NCI-H1417 (cell line): ENCODE measurements around the gene NR2C2AP.

Experiments
- DNase-seq, 3 experiments: peaks; one replicate each; lab custom pipeline; 2025; lab: John Stamatoyannopoulos, UW

The NR2C2AP gene

GRCh38 chr19:19214892-19215291 is 11.7 kb upstream of the NR2C2AP start:
- no peak for DNase-seq

- DNase-seq, result peak in 1 of 3 experiments; percentile 7
These were observed 10.9 kb upstream of the NR2C2AP start for GRCh38 chr19:19214159-19214490.

- DNase-seq, result no peak
These were observed 10.4 kb upstream of the NR2C2AP start for GRCh38 chr19:19213426-19214158.

GRCh38 chr19:19212916-19213315 is 9.7 kb upstream of the NR2C2AP start:
- DNase-seq, result no peak

DNA sequence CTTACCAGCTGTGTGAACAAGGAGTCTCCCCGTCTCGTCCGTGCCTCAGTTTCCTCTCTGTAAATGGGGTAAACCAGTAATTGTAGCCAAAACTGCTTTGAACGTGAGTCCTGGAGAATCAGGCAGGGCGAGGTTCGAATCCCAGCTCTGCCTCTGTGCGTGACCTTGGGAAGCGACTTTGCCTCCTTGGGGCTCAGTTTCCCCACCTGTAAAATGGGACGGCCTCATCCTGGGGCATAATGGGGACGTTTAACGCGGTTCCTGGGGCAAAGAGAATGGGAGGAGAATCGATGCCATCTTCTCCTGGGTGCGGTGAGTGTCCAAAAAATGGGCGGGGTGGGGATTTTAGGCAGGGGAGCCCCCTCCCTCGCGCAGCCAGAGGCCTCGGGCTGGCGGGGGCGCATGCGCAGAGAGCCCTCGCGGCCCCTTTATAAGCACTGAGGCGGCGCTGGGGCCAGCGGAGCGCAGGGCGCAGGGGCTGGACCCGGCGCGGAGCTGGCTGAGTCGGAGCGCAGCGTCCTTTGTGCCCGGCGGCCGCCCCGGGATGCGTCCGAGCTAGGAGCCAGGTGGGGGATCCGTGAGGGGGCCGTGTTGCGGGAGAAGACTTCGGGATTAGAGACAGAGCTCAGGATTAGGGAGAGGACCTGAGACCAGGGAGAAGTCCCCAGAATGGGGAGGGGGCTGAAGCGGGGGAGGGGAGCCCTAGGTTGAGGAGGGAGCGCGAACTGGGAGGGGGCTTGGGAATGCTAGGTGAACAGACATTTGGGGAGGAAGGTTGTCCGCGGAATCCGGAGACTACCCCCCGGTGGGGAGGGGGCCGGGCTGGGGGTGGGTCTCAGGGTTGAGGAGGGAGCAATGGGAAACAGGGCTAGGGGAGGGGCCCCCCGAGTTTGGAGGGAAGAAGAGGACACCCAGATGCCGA is 8.5 kb upstream of the NR2C2AP start, which contains the start of gene NCAN:
Gene NCAN, plus strand, starts transcription at position 460 of the 922 bp plus-strand sequence. CDS start 4,996 bp downstream, outside the sequence.
- peak; percentile 21 to 76 (median 58) for DNase-seq

GRCh38 chr19:19209372-19209771 is 6.2 kb upstream of the NR2C2AP start:
- DNase-seq, result peak in 2 of 3 experiments; percentile 23 to 71

GRCh38 chr19:19207637-19208572 is 4.7 kb upstream of the NR2C2AP start:
- no peak for DNase-seq

DNA sequence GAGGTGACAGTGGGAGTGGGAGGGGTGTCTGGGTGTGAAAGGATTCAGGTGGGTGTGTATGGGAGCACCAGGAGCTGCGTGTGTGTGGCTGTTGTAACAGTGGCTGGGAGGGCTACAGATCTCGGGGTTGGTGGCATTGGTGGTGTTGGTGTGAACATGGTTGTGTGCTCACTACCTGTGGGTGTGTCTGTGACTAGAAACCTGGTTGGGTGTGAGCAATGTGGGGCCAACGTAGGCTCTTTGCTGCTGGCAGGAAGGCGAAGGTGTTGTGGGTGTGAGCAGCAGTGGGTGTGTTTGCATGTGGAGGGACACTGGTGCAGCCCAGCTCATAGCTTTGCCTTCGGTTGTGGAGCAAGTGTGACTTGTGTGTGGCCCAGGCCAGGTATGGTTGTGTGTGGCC is 3.7 kb upstream of the NR2C2AP start:
- no peak for DNase-seq

DNA sequence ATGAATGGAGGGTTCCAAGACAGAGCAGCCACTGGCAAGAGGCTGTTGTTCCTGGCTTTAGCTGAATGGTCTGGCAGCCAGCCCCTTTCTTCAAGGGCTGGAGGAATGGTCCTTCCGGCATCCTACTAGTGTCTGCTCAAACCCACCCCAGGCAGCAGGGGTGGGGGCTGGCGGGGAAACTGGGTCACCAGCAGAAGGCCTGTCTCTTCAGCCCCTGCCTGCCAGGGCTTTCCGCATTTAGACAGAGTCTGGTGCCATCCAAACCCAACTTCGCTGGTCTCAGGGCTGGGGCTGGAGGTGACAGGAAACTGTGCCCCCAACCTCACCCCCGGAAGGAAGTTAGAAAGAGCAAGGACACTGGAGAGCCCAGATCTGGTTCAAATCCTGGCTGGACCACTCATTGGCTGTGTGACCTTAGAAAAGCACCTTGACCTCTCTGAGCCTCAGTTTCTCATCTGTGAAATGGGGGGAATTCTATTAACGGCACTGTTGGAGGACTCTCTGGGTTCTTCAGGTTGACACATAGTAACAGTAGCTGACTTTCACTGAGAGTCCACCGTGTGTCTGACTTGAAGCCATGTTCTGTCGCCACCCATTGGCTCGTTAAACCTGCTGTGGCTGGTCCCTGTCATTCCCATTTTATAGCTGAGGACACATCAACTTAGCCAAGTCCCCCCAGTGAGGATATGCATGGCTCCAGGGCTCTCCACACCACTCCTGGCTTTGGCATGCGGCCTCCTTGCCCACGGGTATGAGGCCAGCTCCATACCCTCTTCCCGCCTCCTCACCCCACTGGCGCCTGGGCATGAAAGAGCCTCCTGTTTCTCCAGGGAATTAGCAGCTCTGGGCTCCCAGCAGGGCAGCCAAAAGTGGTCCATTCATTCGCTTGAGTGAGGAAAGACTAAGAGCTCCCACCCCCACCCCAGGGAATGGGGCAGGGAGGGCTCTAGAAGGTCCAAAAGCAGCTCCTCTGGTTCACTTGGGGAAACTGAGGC is 2.5 kb upstream of the NR2C2AP start:
- DNase-seq, result no peak

DNA sequence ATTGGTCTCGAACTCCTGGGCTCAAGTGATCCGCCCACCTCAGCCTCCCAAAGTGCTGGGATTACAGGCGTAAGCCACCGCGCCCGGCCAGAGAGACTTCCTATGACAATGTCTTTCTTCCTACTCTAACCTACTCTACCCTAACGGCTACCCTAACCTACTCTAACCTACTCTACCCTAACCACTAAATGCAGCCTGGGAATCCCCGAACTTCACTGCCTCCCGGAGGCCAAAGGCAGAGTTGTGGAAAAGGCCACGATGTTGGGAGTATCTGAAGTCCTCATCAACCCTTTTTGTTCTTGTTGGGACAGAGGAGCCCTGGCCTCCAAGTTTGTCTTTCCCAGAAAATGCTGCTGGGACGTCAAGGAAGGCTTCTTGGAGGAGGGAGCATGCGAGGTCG is 967 bp upstream of the NR2C2AP start:
- no peak for DNase-seq

GRCh38 chr19:19202707-19203011 is 555 bp downstream of the NR2C2AP start:
- DNase-seq, result no peak

GRCh38 chr19:19201697-19202630 is 1.2 kb downstream of the NR2C2AP start:
- no peak for DNase-seq

- DNase-seq, result no peak
These were observed 9.3 kb downstream of the NR2C2AP start for GRCh38 chr19:19193926-19194325.

DNA sequence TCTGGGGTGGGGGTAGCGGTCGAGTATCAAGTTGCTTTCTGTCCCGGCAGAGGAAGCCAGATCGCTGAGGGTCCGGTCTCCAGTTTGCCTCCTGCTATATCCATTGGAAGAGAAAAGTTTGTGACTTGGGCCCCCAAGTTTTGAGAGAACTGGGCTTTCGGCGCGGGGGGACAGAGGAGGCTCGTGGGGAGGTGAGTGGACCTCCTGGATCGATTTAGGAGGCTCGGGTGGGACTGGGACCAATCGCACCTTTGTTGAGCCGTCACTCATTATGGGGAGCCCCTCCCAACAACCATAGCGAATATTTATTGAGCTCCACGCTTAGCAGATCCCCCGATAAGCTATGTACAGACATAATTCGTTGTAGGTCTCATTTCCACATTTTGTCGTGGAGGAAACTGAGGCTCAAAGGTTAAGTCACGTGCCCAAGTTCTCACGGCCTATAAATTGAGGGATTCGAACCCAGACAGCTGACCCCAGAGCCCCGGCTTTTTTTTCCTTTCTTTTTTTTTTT is 10.2 kb downstream of the NR2C2AP start:
- peak in 1 of 3 experiments; percentile 54 for DNase-seq

GRCh38 chr19:19192078-19192882 is 10.9 kb downstream of the NR2C2AP start, which contains the start of the genes BORCS8 and RFXANK:
BORCS8 (minus strand) TSS chr19:19192152; CDS start chr19:19192117, 35 bp downstream.
RFXANK (plus strand) TSS chr19:19192258; CDS start chr19:19193947, 1,689 bp downstream.
- DNase-seq, result peak; percentile 97 to 100 (median 98)

GRCh38 chr19:19191768-19192077 is 11.5 kb downstream of the NR2C2AP start:
- no peak for DNase-seq

- DNase-seq, result no peak
These were observed 16.5 kb downstream of the NR2C2AP start for GRCh38 chr19:19186742-19187141.
